ENCODE data around the gene KIF13A.

The KIF13A gene

DNA sequence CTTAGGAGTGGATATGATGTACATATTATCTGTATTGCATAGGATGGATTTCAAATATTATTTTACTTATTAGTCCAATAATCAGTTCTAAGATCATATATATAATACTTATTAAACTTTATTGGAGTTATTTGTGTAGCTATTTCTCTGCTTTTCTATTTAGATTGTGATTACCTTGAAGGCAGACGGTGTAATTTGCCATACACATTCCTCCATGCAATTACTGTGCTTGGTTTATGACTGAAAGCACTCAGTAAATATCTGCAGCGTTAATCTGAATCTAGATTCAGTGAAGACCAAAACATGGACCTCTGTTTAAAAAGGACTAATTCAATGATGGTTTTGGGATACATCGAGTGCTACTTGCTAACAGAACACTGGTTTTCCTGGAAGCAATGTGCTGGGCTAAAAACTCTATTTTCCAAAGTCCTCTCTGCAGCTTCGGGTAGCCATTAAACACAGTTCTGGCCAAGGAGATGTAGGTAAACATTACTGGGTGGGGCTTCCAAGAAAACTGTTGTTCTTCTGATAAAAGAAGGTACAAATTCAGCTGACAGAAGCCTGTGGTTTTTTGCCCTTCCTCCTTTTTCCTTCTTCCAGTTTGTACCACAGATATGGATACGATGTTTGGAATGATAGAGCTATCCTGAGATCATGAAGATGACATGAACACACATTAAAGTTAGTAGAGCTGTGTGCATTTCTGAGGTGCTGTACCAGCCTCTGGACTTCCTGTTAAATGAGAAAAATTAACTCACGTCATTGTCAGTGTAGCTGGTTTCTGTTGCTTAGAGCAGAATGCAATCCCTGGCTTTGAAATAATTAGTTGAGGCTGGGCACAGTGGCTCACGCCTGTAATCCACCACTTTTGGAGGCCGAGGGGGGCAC is 144.3 kb downstream of the KIF13A start:
- no peak for TF ChIP-seq CTCF (conservative IDR thresholded peaks at IDR 0.05; ENCODE audit: control insufficient read depth, insufficient read depth, low read depth, low read length)
- no peak for DNase-seq (ENCODE audit: low read depth)
- no peak overlapping the region for H3K4me3 ChIP-seq (ENCODE audit: control insufficient read depth, low read depth, low read length)

DNA sequence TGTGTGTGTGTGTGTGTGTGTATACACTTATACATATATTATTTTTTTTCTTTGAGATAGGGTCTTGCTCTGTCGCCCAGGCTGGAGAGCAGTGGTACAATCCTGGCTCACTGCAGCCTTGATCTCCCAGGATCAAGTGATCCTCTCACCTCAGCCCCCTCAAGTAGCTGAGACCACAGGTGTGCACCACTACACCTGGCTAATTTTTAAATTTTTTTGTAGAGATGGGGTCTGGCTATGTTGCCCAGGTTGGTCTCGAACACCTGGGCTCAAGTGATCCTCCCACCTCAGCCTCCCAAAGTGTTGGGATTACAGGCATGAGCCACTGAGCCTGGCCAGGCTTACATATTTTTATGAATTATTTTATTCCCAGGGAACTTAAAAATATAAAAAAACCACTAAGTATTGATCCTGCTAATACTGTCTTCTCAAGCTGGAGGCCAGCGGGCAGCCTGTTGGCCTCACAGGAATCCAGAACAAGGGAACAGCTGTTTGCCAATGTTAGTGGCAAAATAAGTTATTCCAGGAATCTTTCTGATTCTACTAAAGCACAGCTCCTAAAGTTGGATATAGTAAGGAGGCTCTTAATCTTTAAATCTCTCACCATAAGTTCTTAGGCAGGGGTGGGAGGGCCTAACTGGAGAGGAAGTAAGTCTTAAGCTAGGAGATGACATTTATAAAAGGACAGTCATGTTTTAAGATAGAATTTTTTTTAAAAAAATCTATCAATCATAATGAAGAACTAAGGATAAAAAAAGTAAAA is 145.2 kb downstream of the KIF13A start:
- no peak for TF ChIP-seq CTCF (conservative IDR thresholded peaks at IDR 0.05; ENCODE audit: control insufficient read depth, insufficient read depth, low read depth, low read length)
- H3K4me3 ChIP-seq (ENCODE audit: control insufficient read depth, low read depth, low read length), result no peak overlapping the region
- no peak for DNase-seq (ENCODE audit: low read depth)

GRCh38 chr6:17839513-17840223 is 147.8 kb downstream of the KIF13A start:
- H3K4me3 ChIP-seq (ENCODE audit: control insufficient read depth, low read depth, low read length), result no peak overlapping the region
- DNase-seq (ENCODE audit: low read depth), result no peak
- TF ChIP-seq CTCF (conservative IDR thresholded peaks at IDR 0.05; ENCODE audit: control insufficient read depth, insufficient read depth, low read depth, low read length), result no peak

DNA sequence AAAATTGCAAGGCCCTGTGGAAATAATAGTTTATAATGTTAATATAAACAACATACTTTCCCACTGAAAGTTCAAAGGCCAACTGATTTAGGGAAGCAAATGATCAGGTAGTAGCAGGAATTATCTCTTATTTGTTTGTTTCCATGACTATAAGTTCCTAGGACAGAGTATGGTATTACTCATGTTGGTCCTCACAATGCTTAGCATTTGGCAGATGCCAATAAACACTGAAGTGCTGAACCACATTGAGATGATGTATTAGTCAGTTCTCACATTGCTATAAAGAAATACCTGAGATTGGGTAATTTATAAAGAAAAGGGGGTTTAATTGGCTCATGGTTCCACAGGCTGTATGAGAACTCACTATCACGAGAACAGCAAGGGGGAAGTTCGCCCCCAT is 151.1 kb downstream of the KIF13A start:
- no peak for DNase-seq (ENCODE audit: low read depth)
- TF ChIP-seq CTCF (conservative IDR thresholded peaks at IDR 0.05; ENCODE audit: control insufficient read depth, insufficient read depth, low read depth, low read length), result no peak
- no peak overlapping the region for H3K4me3 ChIP-seq (ENCODE audit: control insufficient read depth, low read depth, low read length)

GRCh38 chr6:17835784-17836183 is 151.7 kb downstream of the KIF13A start:
- H3K4me3 ChIP-seq (ENCODE audit: control insufficient read depth, low read depth, low read length), result no peak overlapping the region
- no peak for DNase-seq (ENCODE audit: low read depth)
- TF ChIP-seq CTCF (conservative IDR thresholded peaks at IDR 0.05; ENCODE audit: control insufficient read depth, insufficient read depth, low read depth, low read length), result no peak

DNA sequence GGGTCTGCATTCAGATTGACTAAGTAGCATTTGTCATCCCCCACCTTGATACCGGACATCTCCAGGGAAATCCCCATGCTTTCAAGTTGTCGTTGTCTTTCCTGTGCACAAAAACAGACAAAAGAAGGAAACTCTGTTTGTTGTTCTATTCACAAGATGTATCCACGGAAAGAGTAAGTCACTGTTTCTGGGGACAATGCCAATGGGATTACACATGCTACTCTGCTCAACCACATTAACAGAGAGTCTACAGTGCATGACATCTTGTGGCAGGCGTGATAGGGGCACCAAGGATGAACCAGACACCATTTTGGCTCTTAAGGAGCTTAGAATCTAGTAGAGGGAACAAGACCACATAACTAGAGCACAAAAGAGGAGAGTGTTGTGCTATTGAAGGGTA is 156.3 kb downstream of the KIF13A start:
- no peak overlapping the region for H3K4me3 ChIP-seq (ENCODE audit: control insufficient read depth, low read depth, low read length)
- DNase-seq (ENCODE audit: low read depth), result peak; percentile 74
- TF ChIP-seq CTCF (conservative IDR thresholded peaks at IDR 0.05; ENCODE audit: control insufficient read depth, insufficient read depth, low read depth, low read length), result no peak

Measured in fibroblast of mammary gland (primary cell).